Measurements from ENCODE around the gene KLHL21.
A peak's percentile ranks its signal among the peaks of the same experiment; 100 is the strongest.

The KLHL21 gene

GRCh38 chr1:6635161-6635909 is 32.7 kb upstream of the KLHL21 start:
- no peak overlapping the region for H3K27ac ChIP-seq (ENCODE audit: low read depth, low read length)
- H3K27me3 ChIP-seq (ENCODE audit: control insufficient read depth in 1 of 2, insufficient read depth in 2 of 2, low read length in 2 of 2): no peaks in the 10 kb centered on the region
- no peak overlapping the region for H3K4me3 ChIP-seq (ENCODE audit: low read depth in 1 of 2, low read length in 2 of 2)
- no peaks in the 10 kb centered on the region for H3K9me3 ChIP-seq (ENCODE audit: low read length)
- peaks cover 5% of the 10 kb centered on the region for H3K4me1 ChIP-seq (ENCODE audit: insufficient read depth, low read length)
- peaks cover 69% of the 10 kb centered on the region for H3K36me3 ChIP-seq (ENCODE audit: insufficient read depth, low read length)
- H3K9ac ChIP-seq (ENCODE audit: low read length): no peak overlapping the region

GRCh38 chr1:6634371-6635052 is 31.8 kb upstream of the KLHL21 start:
- no peaks in the 10 kb centered on the region for H3K9me3 ChIP-seq (ENCODE audit: low read length)
- H3K27me3 ChIP-seq (ENCODE audit: control insufficient read depth in 1 of 2, insufficient read depth in 2 of 2, low read length in 2 of 2): no peaks in the 10 kb centered on the region
- no peak overlapping the region for H3K4me3 ChIP-seq (ENCODE audit: low read depth in 1 of 2, low read length in 2 of 2)
- no peak overlapping the region for H3K27ac ChIP-seq (ENCODE audit: low read depth, low read length)
- H3K36me3 ChIP-seq (ENCODE audit: insufficient read depth, low read length): peaks cover 69% of the 10 kb centered on the region
- H3K9ac ChIP-seq (ENCODE audit: low read length): no peak overlapping the region
- peaks cover 5% of the 10 kb centered on the region for H3K4me1 ChIP-seq (ENCODE audit: insufficient read depth, low read length)

- H3K27me3 ChIP-seq (ENCODE audit: control insufficient read depth in 1 of 2, insufficient read depth in 2 of 2, low read length in 2 of 2): no peaks in the 10 kb centered on the region
- H3K36me3 ChIP-seq (ENCODE audit: insufficient read depth, low read length): peaks cover 83% of the 10 kb centered on the region
- no peak overlapping the region for H3K9ac ChIP-seq (ENCODE audit: low read length)
- peaks cover 5% of the 10 kb centered on the region for H3K4me1 ChIP-seq (ENCODE audit: insufficient read depth, low read length)
- no peak overlapping the region for H3K27ac ChIP-seq (ENCODE audit: low read depth, low read length)
- H3K9me3 ChIP-seq (ENCODE audit: low read length): no peaks in the 10 kb centered on the region
- H3K4me3 ChIP-seq (ENCODE audit: low read depth in 1 of 2, low read length in 2 of 2): no peak overlapping the region
Observed at GRCh38 chr1:6632588-6633514, 30.2 kb upstream of the KLHL21 start.

- Histone ChIP-seq H3K27ac (ENCODE audit: low read depth, low read length) (no peak overlapping the region), H3K4me1 (ENCODE audit: insufficient read depth, low read length) (peaks cover 17% of the 10 kb centered on the region), H3K9me3 (ENCODE audit: low read length) (no peaks in the 10 kb centered on the region), H3K9ac (ENCODE audit: low read length) (no peak overlapping the region), H3K27me3 (ENCODE audit: control insufficient read depth in 1 of 2, insufficient read depth in 2 of 2, low read length in 2 of 2) (no peaks in the 10 kb centered on the region), H3K36me3 (ENCODE audit: insufficient read depth, low read length) (peaks cover 67% of the 10 kb centered on the region), H3K4me3 (ENCODE audit: low read depth in 1 of 2, low read length in 2 of 2) (no peak overlapping the region)
Observed at GRCh38 chr1:6631058-6631457, 28.4 kb upstream of the KLHL21 start.

GRCh38 chr1:6630027-6630426 is 27.4 kb upstream of the KLHL21 start:
- peaks cover 62% of the 10 kb centered on the region for H3K36me3 ChIP-seq (ENCODE audit: insufficient read depth, low read length)
- peaks cover 21% of the 10 kb centered on the region for H3K4me1 ChIP-seq (ENCODE audit: insufficient read depth, low read length)
- no peak overlapping the region for H3K27ac ChIP-seq (ENCODE audit: low read depth, low read length)
- H3K9me3 ChIP-seq (ENCODE audit: low read length): no peaks in the 10 kb centered on the region
- no peaks in the 10 kb centered on the region for H3K27me3 ChIP-seq (ENCODE audit: control insufficient read depth in 1 of 2, insufficient read depth in 2 of 2, low read length in 2 of 2)
- H3K9ac ChIP-seq (ENCODE audit: low read length): no peak overlapping the region
- no peak overlapping the region for H3K4me3 ChIP-seq (ENCODE audit: low read depth in 1 of 2, low read length in 2 of 2)

GRCh38 chr1:6628971-6629479 is 26.4 kb upstream of the KLHL21 start:
- no peaks in the 10 kb centered on the region for H3K9me3 ChIP-seq (ENCODE audit: low read length)
- H3K9ac ChIP-seq (ENCODE audit: low read length): no peak overlapping the region
- H3K4me1 ChIP-seq (ENCODE audit: insufficient read depth, low read length): peaks cover 25% of the 10 kb centered on the region
- H3K27ac ChIP-seq (ENCODE audit: low read depth, low read length): no peak overlapping the region
- no peak overlapping the region for H3K4me3 ChIP-seq (ENCODE audit: low read depth in 1 of 2, low read length in 2 of 2)
- H3K36me3 ChIP-seq (ENCODE audit: insufficient read depth, low read length): peaks cover 54% of the 10 kb centered on the region
- no peaks in the 10 kb centered on the region for H3K27me3 ChIP-seq (ENCODE audit: control insufficient read depth in 1 of 2, insufficient read depth in 2 of 2, low read length in 2 of 2)

GRCh38 chr1:6627841-6628545 is 25.3 kb upstream of the KLHL21 start:
- peaks cover 25% of the 10 kb centered on the region for H3K4me1 ChIP-seq (ENCODE audit: insufficient read depth, low read length)
- H3K4me3 ChIP-seq (ENCODE audit: low read depth in 1 of 2, low read length in 2 of 2): no peak overlapping the region
- no peak overlapping the region for H3K27ac ChIP-seq (ENCODE audit: low read depth, low read length)
- no peaks in the 10 kb centered on the region for H3K27me3 ChIP-seq (ENCODE audit: control insufficient read depth in 1 of 2, insufficient read depth in 2 of 2, low read length in 2 of 2)
- no peaks in the 10 kb centered on the region for H3K9me3 ChIP-seq (ENCODE audit: low read length)
- H3K36me3 ChIP-seq (ENCODE audit: insufficient read depth, low read length): peaks cover 53% of the 10 kb centered on the region
- H3K9ac ChIP-seq (ENCODE audit: low read length): no peak overlapping the region

GRCh38 chr1:6627031-6627430 is 24.4 kb upstream of the KLHL21 start:
- Histone ChIP-seq H3K9ac (ENCODE audit: low read length) (no peak overlapping the region), H3K36me3 (ENCODE audit: insufficient read depth, low read length) (peaks cover 51% of the 10 kb centered on the region)

GRCh38 chr1:6625584-6626149 is 23.0 kb upstream of the KLHL21 start:
- peak overlapping the region; percentile 87 for H3K27ac ChIP-seq (ENCODE audit: low read depth, low read length)
- H3K9me3 ChIP-seq (ENCODE audit: low read length): no peaks in the 10 kb centered on the region
- H3K4me1 ChIP-seq (ENCODE audit: insufficient read depth, low read length): peaks cover 25% of the 10 kb centered on the region
- H3K4me3 ChIP-seq (ENCODE audit: low read depth in 1 of 2, low read length in 2 of 2): peak overlapping the region; percentile 60 to 79
- peak overlapping the region; percentile 68 for H3K9ac ChIP-seq (ENCODE audit: low read length)
- no peaks in the 10 kb centered on the region for H3K27me3 ChIP-seq (ENCODE audit: control insufficient read depth in 1 of 2, insufficient read depth in 2 of 2, low read length in 2 of 2)
- H3K36me3 ChIP-seq (ENCODE audit: insufficient read depth, low read length): peaks cover 59% of the 10 kb centered on the region

More at GRCh38 chr1:6627031-6627430, 24.4 kb upstream of the KLHL21 start:
- H3K27me3 ChIP-seq (ENCODE audit: control insufficient read depth in 1 of 2, insufficient read depth in 2 of 2, low read length in 2 of 2): no peaks in the 10 kb centered on the region
- H3K27ac ChIP-seq (ENCODE audit: low read depth, low read length): no peak overlapping the region
- H3K4me1 ChIP-seq (ENCODE audit: insufficient read depth, low read length): peaks cover 25% of the 10 kb centered on the region
- no peaks in the 10 kb centered on the region for H3K9me3 ChIP-seq (ENCODE audit: low read length)
- no peak overlapping the region for H3K4me3 ChIP-seq (ENCODE audit: low read depth in 1 of 2, low read length in 2 of 2)

GRCh38 chr1:6624710-6625583 is 22.3 kb upstream of the KLHL21 start, which contains the start of gene THAP3:
Gene THAP3, plus strand, starts transcription at chr1:6624868. Its CDS starts 351 bp downstream, at chr1:6625219.
- H3K27ac ChIP-seq (ENCODE audit: low read depth, low read length): peak within 1 kb of the TSS; percentile 87
- no peaks in the 10 kb centered on the region for H3K9me3 ChIP-seq (ENCODE audit: low read length)
- peak within 1 kb of the TSS; percentile 68 for H3K9ac ChIP-seq (ENCODE audit: low read length)
- peaks cover 25% of the 10 kb centered on the region for H3K4me1 ChIP-seq (ENCODE audit: insufficient read depth, low read length)
- H3K4me3 ChIP-seq (ENCODE audit: low read depth in 1 of 2, low read length in 2 of 2): peak within 1 kb of the TSS; percentile 60 to 79
- H3K27me3 ChIP-seq (ENCODE audit: control insufficient read depth in 1 of 2, insufficient read depth in 2 of 2, low read length in 2 of 2): no peaks in the 10 kb centered on the region
- peaks cover 55% of the 10 kb centered on the region for H3K36me3 ChIP-seq (ENCODE audit: insufficient read depth, low read length)

All from muscle layer of colon (tissue), 2 donors.